Measurements from ENCODE around the gene KHDRBS2.

The KHDRBS2 gene

GRCh38 chr6:62246087-62246486 is 39.9 kb downstream of the KHDRBS2 start:
- no peaks in the 10 kb centered on the region for H3K4me1 ChIP-seq (ENCODE audit: control insufficient read depth, insufficient read depth, low read depth, low read length)
- H3K27ac ChIP-seq (ENCODE audit: low read length, poor library complexity, severe bottlenecking), result no peak overlapping the region
- H3K9me3 ChIP-seq (ENCODE audit: control insufficient read depth, low read length), result no peaks in the 10 kb centered on the region
- H3K14ac ChIP-seq (ENCODE audit: low read length in 2 of 2), result no peak overlapping the region
- no peak overlapping the region for H4K8ac ChIP-seq (ENCODE audit: low read length)
- no peak overlapping the region for H2BK15ac ChIP-seq (ENCODE audit: low read depth, poor library complexity, severe bottlenecking)
- no peak overlapping the region for H3K4me3 ChIP-seq (ENCODE audit: insufficient read depth in 1 of 2, low read depth in 1 of 2, low read length in 2 of 2)
- no peak overlapping the region for H2BK5ac ChIP-seq (ENCODE audit: low read depth, low read length, poor library complexity, severe bottlenecking)
- no peak overlapping the region for H3K4ac ChIP-seq (ENCODE audit: low read depth in 1 of 2, low read length in 2 of 2)
- no peak overlapping the region for H3K18ac ChIP-seq (ENCODE audit: low read depth in 1 of 2, low read length in 2 of 2)
- no peak overlapping the region for H3K23ac ChIP-seq (ENCODE audit: low read length in 2 of 2)
- H3K9ac ChIP-seq (ENCODE audit: low read length), result no peak overlapping the region
- H3K4me2 ChIP-seq (ENCODE audit: low read length, poor library complexity, severe bottlenecking), result no peak overlapping the region
- no peak overlapping the region for H2AK5ac ChIP-seq (ENCODE audit: low read length, severe bottlenecking)
- H3K27me3 ChIP-seq (ENCODE audit: control insufficient read depth in 1 of 2, insufficient read depth in 1 of 2, low read length in 2 of 2), result no peaks in the 10 kb centered on the region
- no peak overlapping the region for H2AFZ ChIP-seq (ENCODE audit: low read depth, low read length)
- DNase-seq, result no peak
- no peaks in the 10 kb centered on the region for H3K79me1 ChIP-seq (replicated peaks; ENCODE audit: low read length, poor library complexity, severe bottlenecking)
- H3K36me3 ChIP-seq (ENCODE audit: control insufficient read depth in 1 of 2, insufficient read depth in 2 of 2, low read depth in 1 of 2, low read length in 2 of 2), result no peaks in the 10 kb centered on the region
- H2BK120ac ChIP-seq (ENCODE audit: low read depth, low read length), result no peak overlapping the region
- H4K91ac ChIP-seq (ENCODE audit: low read length), result no peak overlapping the region
- H2BK12ac ChIP-seq (ENCODE audit: low read length in 2 of 2), result no peak overlapping the region

GRCh38 chr6:62236784-62237183 is 49.2 kb downstream of the KHDRBS2 start:
- Histone ChIP-seq H3K4ac (ENCODE audit: low read depth in 1 of 2, low read length in 2 of 2) (no peak overlapping the region), H2BK120ac (ENCODE audit: low read depth, low read length) (no peak overlapping the region), H3K4me2 (ENCODE audit: low read length, poor library complexity, severe bottlenecking) (no peak overlapping the region), H3K4me1 (ENCODE audit: control insufficient read depth, insufficient read depth, low read depth, low read length) (no peaks in the 10 kb centered on the region), H3K4me3 (ENCODE audit: insufficient read depth in 1 of 2, low read depth in 1 of 2, low read length in 2 of 2) (no peak overlapping the region), H2BK12ac (ENCODE audit: low read length in 2 of 2) (no peak overlapping the region), H2AFZ (ENCODE audit: low read depth, low read length) (no peak overlapping the region), H3K79me1 (replicated peaks; ENCODE audit: low read length, poor library complexity, severe bottlenecking) (no peaks in the 10 kb centered on the region), H2BK15ac (ENCODE audit: low read depth, poor library complexity, severe bottlenecking) (no peak overlapping the region), H3K27ac (ENCODE audit: low read length, poor library complexity, severe bottlenecking) (no peak overlapping the region), H3K18ac (ENCODE audit: low read depth in 1 of 2, low read length in 2 of 2) (no peak overlapping the region), H3K36me3 (ENCODE audit: control insufficient read depth in 1 of 2, insufficient read depth in 2 of 2, low read depth in 1 of 2, low read length in 2 of 2) (no peaks in the 10 kb centered on the region), H3K9me3 (ENCODE audit: control insufficient read depth, low read length) (no peaks in the 10 kb centered on the region), H4K91ac (ENCODE audit: low read length) (no peak overlapping the region), H2AK5ac (ENCODE audit: low read length, severe bottlenecking) (no peak overlapping the region), H3K27me3 (ENCODE audit: control insufficient read depth in 1 of 2, insufficient read depth in 1 of 2, low read length in 2 of 2) (no peaks in the 10 kb centered on the region), H3K23ac (ENCODE audit: low read length in 2 of 2) (no peak overlapping the region), H3K14ac (ENCODE audit: low read length in 2 of 2) (no peak overlapping the region), H2BK5ac (ENCODE audit: low read depth, low read length, poor library complexity, severe bottlenecking) (no peak overlapping the region), H3K9ac (ENCODE audit: low read length) (no peak overlapping the region), H4K8ac (ENCODE audit: low read length) (no peak overlapping the region)
- WGBS, result 100% methylated on average over 1 of the region's 5 CpGs
- no peak for DNase-seq

GRCh38 chr6:62229231-62229630 is 56.8 kb downstream of the KHDRBS2 start:
- Histone ChIP-seq H4K8ac (ENCODE audit: low read length) (no peak overlapping the region), H3K23ac (ENCODE audit: low read length in 2 of 2) (no peak overlapping the region), H2BK12ac (ENCODE audit: low read length in 2 of 2) (no peak overlapping the region), H3K36me3 (ENCODE audit: control insufficient read depth in 1 of 2, insufficient read depth in 2 of 2, low read depth in 1 of 2, low read length in 2 of 2) (no peaks in the 10 kb centered on the region), H3K79me1 (replicated peaks; ENCODE audit: low read length, poor library complexity, severe bottlenecking) (no peaks in the 10 kb centered on the region), H4K91ac (ENCODE audit: low read length) (no peak overlapping the region), H3K4ac (ENCODE audit: low read depth in 1 of 2, low read length in 2 of 2) (no peak overlapping the region), H2AK5ac (ENCODE audit: low read length, severe bottlenecking) (no peak overlapping the region), H2BK120ac (ENCODE audit: low read depth, low read length) (no peak overlapping the region), H3K4me3 (ENCODE audit: insufficient read depth in 1 of 2, low read depth in 1 of 2, low read length in 2 of 2) (no peak overlapping the region), H3K9me3 (ENCODE audit: control insufficient read depth, low read length) (peaks cover 5% of the 10 kb centered on the region), H3K18ac (ENCODE audit: low read depth in 1 of 2, low read length in 2 of 2) (no peak overlapping the region), H3K4me2 (ENCODE audit: low read length, poor library complexity, severe bottlenecking) (no peak overlapping the region), H3K4me1 (ENCODE audit: control insufficient read depth, insufficient read depth, low read depth, low read length) (no peaks in the 10 kb centered on the region), H3K14ac (ENCODE audit: low read length in 2 of 2) (no peak overlapping the region), H3K27me3 (ENCODE audit: control insufficient read depth in 1 of 2, insufficient read depth in 1 of 2, low read length in 2 of 2) (no peaks in the 10 kb centered on the region), H2AFZ (ENCODE audit: low read depth, low read length) (no peak overlapping the region), H3K27ac (ENCODE audit: low read length, poor library complexity, severe bottlenecking) (no peak overlapping the region), H2BK15ac (ENCODE audit: low read depth, poor library complexity, severe bottlenecking) (no peak overlapping the region), H3K9ac (ENCODE audit: low read length) (no peak overlapping the region), H2BK5ac (ENCODE audit: low read depth, low read length, poor library complexity, severe bottlenecking) (no peak overlapping the region)
- DNase-seq, result no peak
- WGBS, result 91% methylated on average over 6 of the region's 6 CpGs

- no peak overlapping the region for H2BK5ac ChIP-seq (ENCODE audit: low read depth, low read length, poor library complexity, severe bottlenecking)
- no peaks in the 10 kb centered on the region for H3K4me1 ChIP-seq (ENCODE audit: control insufficient read depth, insufficient read depth, low read depth, low read length)
- no peak overlapping the region for H3K9ac ChIP-seq (ENCODE audit: low read length)
- no peak overlapping the region for H3K4ac ChIP-seq (ENCODE audit: low read depth in 1 of 2, low read length in 2 of 2)
- no peak overlapping the region for H2BK120ac ChIP-seq (ENCODE audit: low read depth, low read length)
- WGBS, result 73% methylated on average over 2 of the region's 4 CpGs
- H3K36me3 ChIP-seq (ENCODE audit: control insufficient read depth in 1 of 2, insufficient read depth in 2 of 2, low read depth in 1 of 2, low read length in 2 of 2), result no peaks in the 10 kb centered on the region
- no peak overlapping the region for H4K8ac ChIP-seq (ENCODE audit: low read length)
- H3K18ac ChIP-seq (ENCODE audit: low read depth in 1 of 2, low read length in 2 of 2), result no peak overlapping the region
- no peak overlapping the region for H2AK5ac ChIP-seq (ENCODE audit: low read length, severe bottlenecking)
- no peaks in the 10 kb centered on the region for H3K79me1 ChIP-seq (replicated peaks; ENCODE audit: low read length, poor library complexity, severe bottlenecking)
- no peak for DNase-seq
- H2AFZ ChIP-seq (ENCODE audit: low read depth, low read length), result no peak overlapping the region
- no peak overlapping the region for H2BK12ac ChIP-seq (ENCODE audit: low read length in 2 of 2)
- H4K91ac ChIP-seq (ENCODE audit: low read length), result no peak overlapping the region
- no peaks in the 10 kb centered on the region for H3K27me3 ChIP-seq (ENCODE audit: control insufficient read depth in 1 of 2, insufficient read depth in 1 of 2, low read length in 2 of 2)
- H3K14ac ChIP-seq (ENCODE audit: low read length in 2 of 2), result no peak overlapping the region
- H3K27ac ChIP-seq (ENCODE audit: low read length, poor library complexity, severe bottlenecking), result no peak overlapping the region
- peaks cover 11% of the 10 kb centered on the region for H3K9me3 ChIP-seq (ENCODE audit: control insufficient read depth, low read length)
- H3K4me2 ChIP-seq (ENCODE audit: low read length, poor library complexity, severe bottlenecking), result no peak overlapping the region
- no peak overlapping the region for H3K23ac ChIP-seq (ENCODE audit: low read length in 2 of 2)
- H2BK15ac ChIP-seq (ENCODE audit: low read depth, poor library complexity, severe bottlenecking), result no peak overlapping the region
- no peak overlapping the region for H3K4me3 ChIP-seq (ENCODE audit: insufficient read depth in 1 of 2, low read depth in 1 of 2, low read length in 2 of 2)
These were observed 68.2 kb downstream of the KHDRBS2 start for GRCh38 chr6:62217866-62218265.

All from mesenchymal stem cell (in vitro differentiated cells and primary cell).